Ovary (tissue), 3 donors: ENCODE results near the gene RNF8.

Experiments
- CTCF ChIP-seq, 3 donors: fragments of 450-650 bp in 2 of 3; fragments of 200-600 bp in 1 of 3; IDR thresholded peaks; one replicate each; pipeline versions ENCODE4 v1.5.1 to v1.8.0; 2016 to 2022; ENCODE audit warnings: antibody characterized with exemption in 3 of 3, mild to moderate bottlenecking in 1 of 3
- POLR2A ChIP-seq: fragments of 450-650 bp; IDR thresholded peaks from one replicate; pipeline ENCODE4 v1.6.1; 2017; ENCODE audit warnings: antibody characterized with exemption, mild to moderate bottlenecking, moderate library complexity
- donor health status: DM: no; HTN: no; CAD: no.

DNA sequence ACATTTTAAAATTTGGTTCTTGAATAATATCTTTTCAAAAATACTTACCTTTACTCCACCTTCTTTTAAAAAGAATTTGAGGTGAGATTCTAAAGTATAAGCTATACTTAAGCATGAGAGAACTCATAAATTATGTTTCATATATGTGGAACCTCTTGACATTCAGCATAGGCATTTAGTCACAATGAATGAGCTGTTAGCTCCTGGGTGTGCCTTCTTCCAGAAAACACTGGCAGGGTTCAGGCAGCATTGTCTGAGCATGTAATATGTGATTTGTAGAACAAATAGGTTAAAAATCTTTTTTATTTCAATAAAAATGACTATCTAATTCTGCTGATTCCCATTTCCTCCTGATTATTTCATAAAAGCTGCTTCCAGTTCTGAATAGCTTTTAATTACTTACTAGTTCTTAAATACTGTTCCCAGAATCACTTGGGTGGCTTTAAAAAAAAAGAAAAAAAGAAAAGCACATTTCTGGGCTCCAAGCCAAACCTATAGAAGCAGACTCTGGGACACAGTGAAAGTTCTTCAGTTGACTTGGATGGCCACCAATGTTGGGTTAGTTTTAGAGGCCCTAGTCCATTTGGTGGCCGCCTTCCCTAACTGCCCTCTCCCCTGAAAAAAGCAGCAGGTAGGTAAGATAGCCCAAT is 20.2 kb downstream of the RNF8 start:
- TF ChIP-seq CTCF (IDR thresholded peaks at IDR 0.05) (no peak), POLR2A (no peak)
